GM19324 (cell line): ENCODE measurements around the gene LITAFD.
A peak's percentile ranks its signal among the peaks of the same experiment; 100 is the strongest.

Source experiments
- ATAC-seq: cut with Tn5 transposase; IDR thresholded peaks from one replicate; pipeline ENCODE4 v1.9.1; 2021; ENCODE audit warnings: mild to moderate bottlenecking, moderate library complexity; ENCODE audit not compliant: unreplicated experiment, low FRiP score

The LITAFD gene

DNA sequence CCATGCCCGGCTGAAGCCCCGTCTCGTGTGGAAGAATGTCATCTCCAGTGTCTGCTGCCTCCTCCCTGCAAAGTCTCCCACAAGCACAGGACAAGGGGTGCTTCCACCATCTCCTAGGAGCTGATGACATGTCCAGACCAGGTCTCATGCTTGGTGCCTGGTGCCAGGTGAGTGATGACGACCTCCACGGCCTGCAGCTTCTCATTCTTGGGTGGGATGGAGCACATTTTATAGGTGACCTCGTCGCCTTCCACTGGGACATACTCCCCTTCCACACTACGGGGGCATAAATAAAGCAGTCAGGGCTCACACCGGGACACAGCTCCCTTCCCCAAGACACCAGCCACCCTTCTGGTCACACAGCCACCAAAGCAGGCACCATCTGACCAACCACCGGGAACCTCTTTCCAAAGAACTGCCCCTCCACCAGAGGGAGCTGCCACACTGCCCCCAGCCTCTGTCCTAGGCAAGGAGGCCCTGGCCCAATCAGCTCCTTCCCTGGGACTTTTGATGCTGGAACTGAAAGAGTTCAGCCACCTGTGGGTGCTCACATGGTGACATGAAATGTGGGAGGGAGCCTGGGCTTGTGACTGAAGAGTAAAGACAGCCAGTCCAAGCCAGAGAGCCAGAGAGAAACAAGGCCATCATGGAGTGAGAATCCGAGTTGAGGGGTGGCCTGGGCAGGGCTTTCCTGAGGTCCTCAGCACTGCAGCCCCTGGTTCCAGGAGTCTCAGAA lies 26.9 kb upstream of the LITAFD start:
- no peak for ATAC-seq

GRCh38 chr16:8855972-8856371 lies 26.2 kb upstream of the LITAFD start:
- ATAC-seq = no peak

GRCh38 chr16:8858994-8859912 lies 22.9 kb upstream of the LITAFD start:
- no peak for ATAC-seq

GRCh38 chr16:8859913-8860881 lies 22.0 kb upstream of the LITAFD start:
- ATAC-seq = no peak

DNA sequence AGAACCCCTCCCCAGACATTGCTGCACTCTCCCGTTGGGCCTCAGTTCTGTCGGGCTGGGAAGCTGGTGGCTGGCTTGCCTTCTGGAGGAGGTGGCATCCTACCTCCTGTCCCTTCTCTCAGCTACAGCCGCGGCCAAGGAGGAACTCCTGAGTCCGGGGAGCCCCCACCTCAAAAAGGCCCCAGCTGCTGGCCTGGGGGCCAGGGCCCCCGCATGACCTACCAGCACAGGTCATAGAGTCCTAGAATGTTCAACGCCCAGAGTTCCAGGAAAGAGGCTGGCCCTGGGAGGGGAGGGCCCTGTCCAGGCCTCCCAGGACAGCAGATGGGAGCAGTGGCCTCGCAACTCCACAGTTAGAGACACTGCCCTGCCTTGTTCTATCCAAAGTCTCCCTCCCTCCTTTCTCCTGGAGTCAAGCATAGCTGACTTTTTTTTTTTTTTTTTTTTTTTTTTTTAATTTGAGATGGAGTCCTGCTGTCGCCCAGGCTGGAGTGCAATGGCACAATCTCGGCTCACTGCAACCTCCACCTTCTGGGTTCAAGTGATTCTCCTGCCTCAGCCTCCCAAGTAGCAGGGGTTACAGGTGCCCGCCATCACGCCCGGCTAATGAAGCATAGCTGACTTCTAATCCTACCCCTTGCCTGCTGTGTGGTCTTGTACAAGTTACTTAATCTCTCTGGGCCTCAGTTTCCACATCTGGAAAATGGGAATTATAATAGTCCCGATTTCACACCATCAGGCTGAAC lies 20.4 kb upstream of the LITAFD start:
- ATAC-seq = no peak

DNA sequence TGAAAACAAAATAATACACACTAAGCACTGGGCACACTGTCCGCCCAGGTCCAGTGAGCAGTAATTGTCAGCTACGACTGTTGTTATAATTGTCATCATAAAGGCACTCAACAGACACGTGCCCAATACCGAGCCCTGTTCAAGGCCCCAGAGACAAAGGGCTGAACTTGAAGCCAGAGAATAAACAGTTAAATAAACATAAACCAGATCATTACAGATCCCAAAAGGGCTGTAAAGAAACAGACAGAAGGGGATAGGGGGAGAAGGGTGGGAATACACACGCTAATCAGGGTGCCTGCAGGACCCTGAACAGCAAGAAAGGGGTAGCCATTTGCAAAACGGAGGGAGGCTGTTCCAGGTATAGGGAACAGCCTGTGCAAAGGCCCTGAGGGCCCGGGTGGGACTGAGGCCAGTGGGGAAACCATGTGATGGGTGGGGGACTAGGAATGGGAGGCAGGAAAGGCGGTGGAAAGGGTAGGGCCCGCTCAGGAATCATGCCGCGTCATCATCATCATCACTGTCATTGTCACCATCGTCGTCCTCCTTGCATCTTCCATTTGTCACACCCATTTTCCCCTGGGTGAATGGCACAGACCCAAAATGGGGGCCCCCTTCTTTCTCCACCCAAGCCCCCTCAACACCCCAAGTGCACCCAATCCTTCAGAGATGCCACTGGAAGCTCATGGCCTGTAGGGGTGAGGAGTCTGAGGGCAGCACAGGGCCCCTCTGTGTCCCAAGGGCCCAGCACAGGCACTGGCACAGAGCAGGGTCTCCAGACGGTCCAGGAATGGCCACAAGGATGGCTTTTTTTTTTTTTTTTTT lies 19.6 kb upstream of the LITAFD start:
- no peak for ATAC-seq

GRCh38 chr16:8863594-8864424 lies 18.3 kb upstream of the LITAFD start:
- ATAC-seq = no peak

- ATAC-seq = no peak
These were observed 17.6 kb upstream of the LITAFD start for GRCh38 chr16:8864480-8865110.

GRCh38 chr16:8865145-8865882 lies 16.8 kb upstream of the LITAFD start:
- ATAC-seq = no peak

DNA sequence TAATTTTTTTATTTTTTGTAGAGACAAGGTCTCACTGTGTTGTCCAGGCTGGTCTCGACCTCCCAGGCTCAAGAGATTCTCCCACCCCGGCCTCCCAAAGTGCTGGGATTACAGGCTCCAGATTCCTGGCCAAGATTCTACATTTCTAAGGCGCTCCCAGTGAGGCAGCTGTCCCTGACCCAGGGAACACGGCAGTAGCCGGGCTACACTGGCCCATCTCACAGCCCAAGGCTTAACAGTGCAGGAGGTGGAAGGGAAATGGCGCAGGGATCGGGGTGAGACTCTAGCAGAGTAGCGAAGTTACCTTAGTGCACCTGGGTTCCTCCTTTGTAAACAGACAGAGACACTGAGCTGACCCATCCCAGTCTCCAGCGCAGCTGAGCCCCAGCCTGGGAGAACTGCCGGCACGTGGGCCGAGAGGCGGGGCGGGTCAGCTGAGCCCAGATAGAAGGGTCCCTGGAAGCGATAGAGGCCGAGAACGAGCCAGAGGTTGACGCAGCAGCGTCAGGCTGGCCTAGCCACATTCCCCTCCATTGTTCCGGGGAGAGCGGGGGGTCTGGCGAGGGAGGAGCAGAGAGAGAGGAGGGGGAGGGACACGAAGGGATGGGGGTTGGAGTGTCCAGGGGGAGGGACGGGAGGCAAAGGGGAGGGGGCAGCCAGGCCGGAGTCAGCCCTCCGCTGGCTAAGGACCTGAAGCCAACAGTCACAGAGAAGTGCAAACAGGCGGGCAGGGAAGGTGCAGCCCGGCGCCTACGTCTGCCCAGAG lies 15.8 kb upstream of the LITAFD start:
- ATAC-seq = no peak

GRCh38 chr16:8866884-8867215 lies 15.3 kb upstream of the LITAFD start:
- no peak for ATAC-seq

DNA sequence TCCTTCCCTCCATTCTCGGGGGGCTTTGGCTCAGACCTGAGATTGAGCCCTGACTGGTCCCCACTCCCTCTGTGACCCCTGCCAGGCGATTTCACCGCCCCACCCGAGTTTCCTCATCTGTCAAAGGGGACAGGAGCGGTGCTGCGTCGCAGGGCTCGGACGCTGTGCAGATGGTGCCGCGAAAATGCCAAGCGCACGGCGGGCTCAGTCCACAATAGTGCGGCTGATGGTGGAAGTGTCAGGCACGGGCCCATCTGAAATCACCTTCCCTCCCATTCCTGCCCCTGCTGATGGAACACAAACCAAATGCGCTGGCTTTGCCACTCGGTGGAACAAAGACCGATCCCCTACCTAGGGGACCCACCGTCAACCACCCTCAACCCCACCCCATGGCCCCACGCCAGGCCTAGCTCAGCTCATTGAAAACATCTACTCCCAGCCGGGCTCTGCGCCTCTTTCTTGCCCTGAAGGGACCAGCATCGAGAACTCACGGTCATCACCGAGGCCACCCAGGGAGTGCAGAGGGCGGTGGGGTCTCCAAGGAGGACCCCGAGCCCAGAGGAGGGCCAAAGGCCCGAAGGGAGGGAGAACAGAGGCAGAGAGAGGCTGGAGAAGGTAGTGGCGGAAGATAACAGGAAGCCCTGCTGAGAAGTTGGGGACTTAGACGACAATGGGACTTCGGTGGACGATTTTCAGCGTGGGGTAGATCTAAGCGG lies 14.8 kb upstream of the LITAFD start:
- no peak for ATAC-seq

- no peak for ATAC-seq
These were observed 14.2 kb upstream of the LITAFD start for GRCh38 chr16:8867932-8868415.

DNA sequence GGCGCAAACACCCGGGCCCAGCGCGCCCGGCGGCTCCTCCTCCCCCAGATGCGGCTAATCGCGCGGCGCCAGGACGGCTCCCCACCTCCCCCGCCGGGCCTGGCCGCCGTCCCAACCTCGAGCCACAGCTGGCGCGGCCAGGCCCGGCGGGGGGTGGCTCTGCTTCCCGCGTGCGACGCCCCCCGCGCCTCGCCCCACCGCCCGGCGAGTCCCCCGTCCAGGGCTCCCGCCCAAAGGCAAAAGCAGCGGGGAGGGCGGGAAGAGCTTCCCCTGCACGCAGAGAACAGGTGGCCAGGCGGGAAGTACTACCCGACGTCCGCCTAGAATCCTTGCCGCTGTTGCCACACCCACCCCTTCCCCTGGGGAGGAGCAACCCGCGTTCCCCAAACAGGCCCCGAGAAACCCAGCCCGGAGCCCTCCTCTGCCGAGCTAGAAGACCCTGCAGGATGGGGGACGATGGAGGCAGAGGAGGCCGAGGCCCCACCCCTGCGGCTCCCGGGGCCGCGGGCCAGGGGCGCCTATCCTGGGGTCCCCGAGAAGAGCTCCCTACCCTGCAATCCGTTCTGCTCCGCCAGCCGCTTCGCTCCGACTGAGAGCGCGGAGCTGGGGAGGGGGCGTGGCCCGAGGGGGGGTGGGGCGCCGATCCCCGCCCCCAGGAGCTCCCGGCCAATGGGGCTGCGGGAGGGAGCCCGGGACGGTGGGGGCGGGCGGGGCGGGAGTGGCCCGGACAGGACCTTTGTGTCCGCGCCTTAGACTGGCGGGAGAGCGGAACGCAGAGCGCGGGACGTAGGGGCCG lies 13.5 kb upstream of the LITAFD start, which contains the start of gene CARHSP1:
Gene CARHSP1, minus strand, starts transcription at position 591 of the 796 bp plus-strand sequence. CDS start 9,678 bp downstream, outside the sequence.
- ATAC-seq = peak; percentile 75
